ENCODE measurements around the gene OPHN1.

OPHN1 gene

DNA sequence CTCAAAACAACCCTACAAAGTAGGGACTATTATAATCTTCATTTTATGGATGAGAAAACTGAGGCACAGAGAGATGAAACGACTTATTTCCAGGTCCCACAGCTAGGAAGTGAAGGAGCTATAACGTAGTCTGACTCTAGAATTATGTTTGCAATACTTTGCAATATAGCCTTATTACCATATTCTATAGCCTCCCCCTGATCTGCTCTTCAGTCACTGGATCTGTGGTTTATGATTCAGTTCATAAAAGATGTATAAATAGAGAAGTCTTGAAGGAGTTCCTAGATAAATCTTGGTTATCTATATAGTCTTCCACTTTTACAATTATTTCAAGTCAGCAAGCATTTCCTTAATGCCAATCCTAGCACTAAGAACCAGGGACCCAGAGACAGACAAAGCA, 57.5 kb downstream of the OPHN1 start:
- H3K36me3 ChIP-seq: no peaks in the 10 kb centered on the region
- H3K4me3 ChIP-seq: no peak overlapping the region
- H3K4me2 ChIP-seq: no peak overlapping the region
- H3K27me3 ChIP-seq: peaks cover 30% of the 10 kb centered on the region
- TF ChIP-seq Cebpa-rat (IDR thresholded peaks at IDR 0.05): no peak
- no peaks in the 10 kb centered on the region for H4K20me1 ChIP-seq
- no peak overlapping the region for H3K27ac ChIP-seq
- H3K4me1 ChIP-seq: no peaks in the 10 kb centered on the region
- H3K9ac ChIP-seq: no peak overlapping the region
- peaks cover 1% of the 10 kb centered on the region; the same call in 1 of the 2 replicates for H3K9me3 ChIP-seq

DNA sequence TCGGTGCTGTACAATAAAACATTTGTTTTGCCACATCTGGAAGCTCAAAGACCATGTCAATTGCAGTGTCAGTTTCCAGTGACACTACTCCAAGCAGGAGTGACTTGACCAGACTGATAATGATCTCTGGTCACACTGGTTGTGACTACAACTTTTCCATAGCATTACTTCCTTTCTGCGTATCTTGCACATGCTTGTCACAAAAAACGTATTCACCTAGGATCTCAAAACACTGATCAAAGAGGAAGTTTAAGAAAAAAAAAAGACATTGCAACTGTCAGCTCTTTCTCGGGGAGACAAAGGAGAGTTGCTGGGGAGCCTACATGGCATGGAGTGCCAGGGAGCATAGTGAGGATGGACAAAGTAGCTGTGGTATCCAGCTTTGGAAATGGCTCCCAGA, 60.6 kb downstream of the OPHN1 start:
- no peak overlapping the region for H3K27ac ChIP-seq
- no peaks in the 10 kb centered on the region for H4K20me1 ChIP-seq
- H3K9me3 ChIP-seq: 0 out of 2 replicates have a peak, but pooled peaks cover 4% of the 10 kb centered on the region
- no peak for TF ChIP-seq Cebpa-rat (IDR thresholded peaks at IDR 0.05)
- H3K4me1 ChIP-seq: no peaks in the 10 kb centered on the region
- no peak overlapping the region for H3K9ac ChIP-seq
- H3K4me3 ChIP-seq: no peak overlapping the region
- peaks cover 37% of the 10 kb centered on the region for H3K27me3 ChIP-seq
- no peak overlapping the region for H3K4me2 ChIP-seq
- no peaks in the 10 kb centered on the region for H3K36me3 ChIP-seq

DNA sequence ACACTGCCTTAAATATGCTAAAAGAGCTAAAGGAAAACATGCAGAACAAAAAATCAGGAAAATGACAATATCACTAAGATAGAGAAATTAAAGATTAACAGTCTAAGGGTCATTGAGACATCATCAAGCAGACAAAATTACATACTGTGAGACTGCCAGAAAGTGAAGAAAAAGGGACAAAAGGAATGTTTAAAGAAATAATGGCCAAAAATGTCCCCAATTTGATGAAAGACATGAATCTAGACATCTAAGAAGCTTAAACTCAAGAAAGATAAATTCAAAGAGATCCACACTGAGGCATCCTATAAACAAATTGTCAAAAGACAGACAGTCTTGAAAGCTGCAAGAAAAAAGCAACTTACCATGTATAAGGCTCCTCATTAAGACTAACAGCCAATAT, 63.7 kb downstream of the OPHN1 start:
- Histone ChIP-seq H3K27me3 (peaks cover 39% of the 10 kb centered on the region), H3K9ac (no peak overlapping the region), H4K20me1 (no peaks in the 10 kb centered on the region), H3K36me3 (no peaks in the 10 kb centered on the region), H3K9me3 (0 out of 2 replicates have a peak, but pooled peaks cover 4% of the 10 kb centered on the region), H3K4me2 (no peak overlapping the region), H3K4me3 (no peak overlapping the region), H3K27ac (no peak overlapping the region), H3K4me1 (no peaks in the 10 kb centered on the region)
- TF ChIP-seq Cebpa-rat (IDR thresholded peaks at IDR 0.05): no peak

DNA sequence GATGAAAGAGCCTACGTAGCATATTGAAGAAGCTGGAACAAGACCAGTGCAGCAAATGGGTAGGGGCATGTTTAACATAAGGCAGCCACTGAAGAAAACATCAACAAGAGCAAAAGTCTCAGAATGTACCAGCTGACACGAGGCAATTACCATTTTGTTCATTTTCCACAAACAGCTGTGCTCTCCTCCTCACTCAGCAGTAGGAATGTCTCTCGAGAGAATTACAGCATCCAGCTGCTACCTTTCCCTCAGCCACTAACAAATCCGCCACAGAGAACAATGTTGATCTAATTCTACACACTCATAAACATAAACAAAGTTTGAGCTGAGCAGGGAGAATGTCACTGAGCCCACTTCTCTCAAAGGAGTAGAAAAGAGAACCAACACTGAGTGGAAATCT, 68.0 kb downstream of the OPHN1 start:
- TF ChIP-seq Cebpa-rat (IDR thresholded peaks at IDR 0.05): no peak
- H3K4me1 ChIP-seq: no peaks in the 10 kb centered on the region
- H3K4me2 ChIP-seq: no peak overlapping the region
- no peak overlapping the region for H3K4me3 ChIP-seq
- H3K36me3 ChIP-seq: no peaks in the 10 kb centered on the region
- no peaks in the 10 kb centered on the region for H4K20me1 ChIP-seq
- no peak overlapping the region for H3K9ac ChIP-seq
- no peak overlapping the region for H3K27ac ChIP-seq
- peaks cover 28% of the 10 kb centered on the region; the same call in 1 of the 2 replicates for H3K27me3 ChIP-seq
- H3K9me3 ChIP-seq: 0 out of 2 replicates have a peak, but pooled peaks cover 4% of the 10 kb centered on the region

DNA sequence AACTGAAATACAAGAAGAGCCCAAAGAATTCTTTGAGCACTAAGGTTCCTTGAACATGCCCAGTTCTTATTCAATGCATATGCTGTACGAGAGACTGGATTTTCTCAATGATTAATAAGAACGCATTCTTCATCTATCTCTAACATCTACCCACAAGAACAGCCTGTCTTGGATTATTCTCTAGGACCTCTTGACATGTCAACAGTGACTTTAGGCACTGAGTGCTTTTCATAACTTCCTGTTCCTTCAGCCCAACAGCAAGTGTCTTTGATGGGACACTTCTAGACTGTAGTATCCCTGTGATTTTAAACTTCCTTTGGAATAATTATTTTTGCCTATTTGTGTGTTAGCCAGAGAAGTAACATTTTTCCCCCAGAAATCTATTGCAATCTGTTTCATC, 69.3 kb downstream of the OPHN1 start:
- no peaks in the 10 kb centered on the region for H3K36me3 ChIP-seq
- H3K9me3 ChIP-seq: no peaks in the 10 kb centered on the region
- no peaks in the 10 kb centered on the region for H3K4me1 ChIP-seq
- no peaks in the 10 kb centered on the region for H4K20me1 ChIP-seq
- no peak overlapping the region for H3K4me3 ChIP-seq
- no peak overlapping the region for H3K4me2 ChIP-seq
- H3K9ac ChIP-seq: no peak overlapping the region
- no peak overlapping the region for H3K27ac ChIP-seq
- TF ChIP-seq Cebpa-rat (IDR thresholded peaks at IDR 0.05): no peak
- peaks cover 28% of the 10 kb centered on the region; the same call in 1 of the 2 replicates for H3K27me3 ChIP-seq

DNA sequence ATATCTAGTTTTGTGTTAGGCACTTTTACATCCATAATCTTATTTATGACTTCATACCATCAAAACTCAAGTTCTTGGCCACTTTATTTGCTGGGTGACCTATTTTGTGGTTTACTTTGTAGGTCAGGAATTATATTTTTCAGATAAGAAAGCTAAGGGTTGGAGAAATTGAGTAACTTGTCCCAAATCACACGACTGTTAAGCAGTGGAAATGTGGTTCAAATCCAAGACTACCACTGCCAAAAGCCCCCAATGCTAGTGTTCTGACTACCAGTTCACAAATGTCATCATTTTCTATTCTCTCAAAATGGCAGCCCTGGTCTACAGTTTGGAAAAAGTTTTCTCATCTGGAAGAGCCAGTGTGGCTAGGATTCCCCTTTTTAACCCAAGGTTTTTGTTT, 74.6 kb downstream of the OPHN1 start:
- H3K27me3 ChIP-seq: peaks cover 11% of the 10 kb centered on the region; the same call in 1 of the 2 replicates
- H3K27ac ChIP-seq: no peak overlapping the region
- H4K20me1 ChIP-seq: no peaks in the 10 kb centered on the region
- no peak overlapping the region for H3K4me2 ChIP-seq
- H3K9me3 ChIP-seq: no peaks in the 10 kb centered on the region
- H3K4me1 ChIP-seq: no peaks in the 10 kb centered on the region
- no peak overlapping the region for H3K9ac ChIP-seq
- no peak overlapping the region for H3K4me3 ChIP-seq
- H3K36me3 ChIP-seq: no peaks in the 10 kb centered on the region
- no peak for TF ChIP-seq Cebpa-rat (IDR thresholded peaks at IDR 0.05)

DNA sequence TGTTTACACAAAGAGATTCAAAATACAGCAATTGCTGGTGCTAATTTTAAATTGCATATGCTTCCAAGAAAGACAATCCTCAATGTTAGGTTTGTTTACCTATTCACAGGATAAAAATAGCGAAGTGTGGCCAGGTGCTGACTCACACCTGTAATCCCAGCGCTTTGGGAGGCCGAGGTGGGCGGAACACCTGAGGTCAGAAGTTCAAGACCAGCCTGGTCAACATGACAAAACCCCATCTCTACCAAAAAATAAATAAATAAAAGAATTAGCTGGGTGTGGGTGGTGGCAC, 77.7 kb downstream of the OPHN1 start:
- H4K20me1 ChIP-seq: no peaks in the 10 kb centered on the region
- no peaks in the 10 kb centered on the region for H3K4me1 ChIP-seq
- H3K9me3 ChIP-seq: no peaks in the 10 kb centered on the region
- H3K4me3 ChIP-seq: no peak overlapping the region
- no peak overlapping the region for H3K9ac ChIP-seq
- no peak for TF ChIP-seq Cebpa-rat (IDR thresholded peaks at IDR 0.05)
- H3K27me3 ChIP-seq: peaks cover 3% of the 10 kb centered on the region; the same call in 1 of the 2 replicates
- H3K4me2 ChIP-seq: no peak overlapping the region
- no peak overlapping the region for H3K27ac ChIP-seq
- H3K36me3 ChIP-seq: no peaks in the 10 kb centered on the region

DNA sequence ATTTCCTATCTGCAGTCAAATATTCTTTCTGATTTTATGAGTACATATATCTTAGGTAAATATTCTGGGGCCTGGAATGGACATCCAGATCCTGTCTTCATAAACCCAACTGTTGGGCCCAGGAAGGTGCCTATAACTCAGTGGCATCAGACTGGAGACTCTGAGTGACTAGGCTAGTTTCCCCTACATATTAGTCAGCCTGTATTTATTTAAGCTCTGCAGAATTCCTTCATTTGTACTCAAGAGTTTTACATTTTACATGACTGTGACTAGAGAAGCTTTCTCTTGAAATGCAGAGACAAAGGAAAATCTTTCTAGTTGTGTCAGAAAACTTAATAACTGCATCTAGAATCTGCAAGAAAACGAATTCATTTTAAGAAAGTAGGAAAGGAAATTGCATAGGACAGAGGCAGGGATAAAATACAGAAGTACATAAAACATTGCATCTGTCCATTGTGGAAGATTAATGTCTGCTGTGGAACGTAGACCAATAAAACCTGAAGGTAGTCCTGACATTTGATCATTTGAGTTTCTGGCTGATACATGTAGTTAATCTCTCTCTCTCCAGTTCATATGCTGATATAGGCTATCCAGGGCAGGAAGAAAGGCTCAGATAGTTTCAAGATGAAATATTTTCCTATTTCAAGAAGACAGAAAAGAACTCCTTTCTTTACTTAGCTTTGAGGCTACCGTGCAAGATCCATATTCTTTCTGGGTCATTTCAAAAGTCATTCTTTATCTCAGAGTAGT, 78.2 kb downstream of the OPHN1 start:
- no peak for TF ChIP-seq Cebpa-rat (IDR thresholded peaks at IDR 0.05)
- Histone ChIP-seq H4K20me1 (no peaks in the 10 kb centered on the region), H3K9ac (no peak overlapping the region), H3K4me2 (no peak overlapping the region), H3K4me1 (no peaks in the 10 kb centered on the region), H3K36me3 (no peaks in the 10 kb centered on the region), H3K9me3 (no peaks in the 10 kb centered on the region), H3K27me3 (peaks cover 3% of the 10 kb centered on the region; the same call in 1 of the 2 replicates), H3K4me3 (no peak overlapping the region), H3K27ac (no peak overlapping the region)

DNA sequence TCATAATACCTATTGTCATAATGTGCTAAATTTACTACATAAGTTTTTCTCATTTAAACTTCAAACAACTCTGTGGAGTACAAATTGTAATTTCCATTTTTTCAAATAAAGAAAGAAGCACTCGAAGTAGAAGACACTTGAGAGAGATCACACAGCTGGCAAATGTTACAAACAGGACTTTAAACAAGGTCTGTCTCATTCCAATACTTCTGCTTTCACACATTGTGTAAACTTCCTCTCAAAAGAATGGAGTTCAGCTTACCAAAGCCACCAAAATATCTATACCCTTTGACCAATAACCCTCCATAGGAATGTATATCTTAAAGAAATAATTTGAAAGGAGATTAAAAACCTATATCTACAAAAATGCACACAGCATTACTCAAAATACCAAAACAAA, 88.3 kb downstream of the OPHN1 start:
- Histone ChIP-seq H3K27ac (no peak overlapping the region), H3K4me3 (no peak overlapping the region), H3K4me2 (no peak overlapping the region), H4K20me1 (no peaks in the 10 kb centered on the region), H3K9ac (no peak overlapping the region), H3K27me3 (peaks cover 27% of the 10 kb centered on the region; the same call in 1 of the 2 replicates), H3K4me1 (no peaks in the 10 kb centered on the region), H3K9me3 (no peaks in the 10 kb centered on the region), H3K36me3 (no peaks in the 10 kb centered on the region)
- TF ChIP-seq Cebpa-rat (IDR thresholded peaks at IDR 0.05): no peak

DNA sequence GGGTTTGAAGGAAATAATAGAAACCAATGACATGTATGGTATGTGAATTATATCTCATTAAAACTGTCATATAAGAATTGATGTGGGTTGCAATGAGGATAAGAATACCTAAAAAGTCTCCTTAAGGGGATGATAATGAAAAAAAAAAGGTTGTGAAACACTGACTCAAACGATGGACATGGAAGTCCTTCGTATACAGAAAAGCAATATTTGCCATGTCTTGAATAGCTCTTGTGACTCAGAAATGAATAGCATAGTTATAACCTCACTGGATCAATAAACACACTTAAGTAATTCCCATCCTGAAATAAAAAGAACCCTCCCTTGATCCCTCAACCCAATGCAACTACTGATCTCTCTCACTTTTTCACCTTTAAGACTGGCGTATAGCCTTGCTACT, 89.7 kb downstream of the OPHN1 start:
- H4K20me1 ChIP-seq: no peaks in the 10 kb centered on the region
- H3K4me1 ChIP-seq: no peaks in the 10 kb centered on the region
- H3K4me2 ChIP-seq: no peak overlapping the region
- no peaks in the 10 kb centered on the region for H3K36me3 ChIP-seq
- no peak overlapping the region for H3K9ac ChIP-seq
- H3K27me3 ChIP-seq: peaks cover 36% of the 10 kb centered on the region; the same call in 1 of the 2 replicates
- TF ChIP-seq Cebpa-rat (IDR thresholded peaks at IDR 0.05): no peak
- no peaks in the 10 kb centered on the region for H3K9me3 ChIP-seq
- H3K4me3 ChIP-seq: no peak overlapping the region
- H3K27ac ChIP-seq: no peak overlapping the region
